IMR-90 (cell line): Measurements from ENCODE around the gene RFTN1. TPM values are rescaled to one million over a fixed set of nuclear protein-coding genes. Genes with fewer than 3 reads are reported as not detected.

Experiments
- ATAC-seq: fragments of 200-7000 bp; cut with Tn5 transposase; 2 replicates; pipeline ENCODE4 v1.9.1; 2020; ENCODE audit warnings: low read depth, mild to moderate bottlenecking, moderate library complexity
- BruUV-seq: library from RNA; stranded (reverse); fragments of 400-500 nt; replicated peaks from 2 replicates; lab custom pipeline; 2021; lab: Mats Ljungman, UMichigan
- CTCF ChIA-PET: fragments of 300-600 bp; formaldehyde crosslinking; extraction: SDS; loops from one replicate; lab custom pipeline; 2021; ENCODE audit warnings: antibody characterized with exemption; lab: Yijun Ruan, JAX
- POLR2A ChIA-PET: fragments of 300-600 bp; sonication (Branson Sonifier 250); formaldehyde crosslinking; loops from one replicate; lab custom pipeline; 2022; ENCODE audit warnings: antibody characterized with exemption; ENCODE audit not compliant: unreplicated experiment; lab: Charles Lee
- DNase-seq: peaks from one replicate; pipeline ENCODE4 v3.0.0; 2013
- H2AFZ ChIP-seq: replicated peaks from 2 replicates; pipeline ENCODE3; 2013; ENCODE audit warnings: low read length, mild to moderate bottlenecking; ENCODE audit not compliant: poor library complexity
- H2AK5ac ChIP-seq: 2 replicates; pipeline ENCODE4 v1.6.1; 2013; ENCODE audit warnings: low read depth, low read length, inconsistent platforms
- H2AK9ac ChIP-seq: replicated peaks from 2 replicates; pipeline ENCODE3; 2013; ENCODE audit warnings: mild to moderate bottlenecking, low read depth, low read length, moderate library complexity; ENCODE audit not compliant: poor library complexity
- H2BK120ac ChIP-seq: 2 replicates; pipeline ENCODE4 v1.6.1; 2013; ENCODE audit warnings: low read depth, low read length, inconsistent platforms
- H2BK15ac ChIP-seq: 3 replicates; pipeline ENCODE4 v1.6.1; 2013; ENCODE audit warnings: low read depth, low read length, inconsistent platforms
- H2BK20ac ChIP-seq: 2 replicates; pipeline ENCODE4 v1.6.1; 2013; ENCODE audit warnings: low read depth, mild to moderate bottlenecking, inconsistent platforms, low read length, moderate library complexity
- H2BK5ac ChIP-seq: 2 replicates; pipeline ENCODE4 v1.6.1; 2013; ENCODE audit warnings: mild to moderate bottlenecking, low read depth, low read length, inconsistent platforms; ENCODE audit not compliant: poor library complexity, severe bottlenecking
- H3K14ac ChIP-seq: replicated peaks from 2 replicates; pipeline ENCODE4 v1.6.1; 2013; ENCODE audit warnings: low read depth, low read length, inconsistent platforms
- H3K18ac ChIP-seq: 2 replicates; pipeline ENCODE4 v1.6.1; 2013; ENCODE audit warnings: low read depth, low read length, control low read depth
- H3K23ac ChIP-seq: 2 replicates; pipeline ENCODE4 v1.6.1; 2013; ENCODE audit warnings: low read depth, low read length, inconsistent platforms
- H3K27ac ChIP-seq: 2 replicates; pipeline ENCODE4 v1.5.1; 2013; ENCODE audit warnings: mild to moderate bottlenecking, control low read depth, low read length; ENCODE audit not compliant: insufficient read depth
- H3K27me3 ChIP-seq: 2 replicates; pipeline ENCODE4 v1.6.1; 2013; ENCODE audit warnings: low read length; ENCODE audit not compliant: control insufficient read depth, insufficient read depth
- H3K36me3 ChIP-seq: 2 replicates; pipeline ENCODE4 v1.6.1; 2013; ENCODE audit warnings: low read length, mixed read lengths; ENCODE audit not compliant: control insufficient read depth, insufficient read depth
- H3K4ac ChIP-seq: 2 replicates; pipeline ENCODE4 v1.6.1; 2013; ENCODE audit warnings: low read depth, low read length, inconsistent platforms
- H3K4me1 ChIP-seq: 2 replicates; pipeline ENCODE4 v1.6.1; 2013; ENCODE audit warnings: low read length, mixed read lengths; ENCODE audit not compliant: control insufficient read depth, insufficient read depth
- H3K4me2 ChIP-seq: 2 replicates; pipeline ENCODE4 v1.6.1; 2013; ENCODE audit warnings: low read depth, mild to moderate bottlenecking, control low read depth, low read length, moderate library complexity
- H3K4me3 ChIP-seq: 2 replicates; pipeline ENCODE4 v1.5.1; 2013; ENCODE audit warnings: low read depth, mild to moderate bottlenecking, control low read depth, low read length, moderate library complexity; ENCODE audit not compliant: insufficient read depth
- H3K56ac ChIP-seq: 2 replicates; pipeline ENCODE4 v1.6.1; 2013; ENCODE audit warnings: low read length, inconsistent platforms; ENCODE audit not compliant: insufficient read depth; ENCODE audit errors: extremely low read depth
- H3K79me1 ChIP-seq, 2 experiments: 2 replicates each; pipeline ENCODE4 v1.6.1; 2013; ENCODE audit warnings: low read length in 2 of 2, inconsistent platforms in 1 of 2, low read depth in 1 of 2
- H3K9ac ChIP-seq: 2 replicates; pipeline ENCODE4 v1.6.1; 2013; ENCODE audit warnings: low read depth, low read length, control low read depth
- H3K9me1 ChIP-seq: 2 replicates; pipeline ENCODE4 v1.6.1; 2013; ENCODE audit warnings: low read length, inconsistent platforms; ENCODE audit not compliant: insufficient read depth
- H3K9me3 ChIP-seq: 2 replicates; pipeline ENCODE4 v1.6.1; 2013; ENCODE audit warnings: low read length; ENCODE audit not compliant: control insufficient read depth, insufficient read depth
- H4K20me1 ChIP-seq: 2 replicates; pipeline ENCODE4 v1.6.1; 2013; ENCODE audit warnings: low read length, inconsistent platforms; ENCODE audit not compliant: insufficient read depth
- H4K5ac ChIP-seq: 2 replicates; pipeline ENCODE4 v1.6.1; 2013; ENCODE audit warnings: mild to moderate bottlenecking, low read depth, low read length, control low read depth
- H4K8ac ChIP-seq, 2 experiments: 2 replicates each; pipeline ENCODE4 v1.6.1; 2013; ENCODE audit warnings: low read depth in 2 of 2, low read length in 2 of 2, control low read depth in 1 of 2, inconsistent platforms in 1 of 2
- H4K91ac ChIP-seq: 2 replicates; pipeline ENCODE4 v1.6.1; 2013; ENCODE audit warnings: low read depth, low read length, inconsistent platforms; ENCODE audit not compliant: insufficient read depth
- BHLHE40 ChIP-seq: fragments of 150-350 bp; IDR thresholded peaks from 2 replicates; pipeline ENCODE4 v1.6.1; 2016; ENCODE audit warnings: mild to moderate bottlenecking, low read depth, low read length
- CHD1 ChIP-seq: IDR thresholded peaks from 2 replicates; pipeline ENCODE4 v1.6.1; 2012; ENCODE audit warnings: low read depth, low read length, improper control_type of control experiment
- FOS ChIP-seq: fragments of 150-350 bp; IDR thresholded peaks from 2 replicates; pipeline ENCODE4 v1.6.1; 2016; ENCODE audit warnings: low read depth, low read length
- MAFK ChIP-seq: IDR thresholded peaks from 2 replicates; pipeline ENCODE4 v1.6.1; 2012; ENCODE audit warnings: low read depth, low read length, improper control_type of control experiment
- MAZ ChIP-seq: IDR thresholded peaks from 2 replicates; pipeline ENCODE4 v1.6.1; 2012; ENCODE audit warnings: low read depth, mild to moderate bottlenecking, low read length, improper control_type of control experiment, moderate library complexity, borderline replicate concordance
- MXI1 ChIP-seq: IDR thresholded peaks from 2 replicates; pipeline ENCODE4 v1.6.1; 2012; ENCODE audit warnings: low read depth, mild to moderate bottlenecking, low read length, moderate library complexity, borderline replicate concordance
- RAD21 ChIP-seq: IDR thresholded peaks from 2 replicates; pipeline ENCODE4 v1.6.1; 2012; ENCODE audit warnings: low read length, improper control_type of control experiment
- RCOR1 ChIP-seq: IDR thresholded peaks from 2 replicates; pipeline ENCODE4 v1.6.1; 2012; ENCODE audit warnings: mild to moderate bottlenecking, low read length, improper control_type of control experiment; ENCODE audit not compliant: insufficient replicate concordance
- RFX5 ChIP-seq: IDR thresholded peaks from 2 replicates; pipeline ENCODE4 v1.8.0; 2012; ENCODE audit warnings: low read depth, mild to moderate bottlenecking, low read length, moderate library complexity
- WGBS, 2 experiments: methylation state at CpG; one replicate each; pipeline versions ENCODE4 v1.1.5 to v1.1.7; 2013; ENCODE audit warnings: missing lambda C conversion rate in 2 of 2; ENCODE audit not compliant: insufficient read length in 1 of 2; ENCODE audit errors: extremely low coverage in 2 of 2; 5-methylcytosine and 5-hydroxymethylcytosine counted together
- dilution Hi-C: fragments of 300-500 bp; cut with HindIII; formaldehyde crosslinking; loops from one replicate; pipeline ENCODE4 v1.14.3; 2018; ENCODE audit warnings: low sequenced_read_pairs; ENCODE audit not compliant: unreplicated experiment
- in situ Hi-C: fragments of 300-500 bp; cut with MboI; formaldehyde crosslinking; loops from 3 replicates; pipeline ENCODE4 v1.14.3; 2019; ENCODE audit warnings: low sequenced_read_pairs, inconsistent platforms, mixed read lengths
- intact Hi-C: fragments of 100-400 bp; cut with micrococcal nuclease; formaldehyde crosslinking; loops from 2 replicates; pipeline ENCODE4 v1.10.0; 2022
- polyA plus RNA-seq, 3 experiments: library from polyadenylated mRNA; depleted of rRNA; stranded (reverse); fragments of >200 nt; gene quantifications; 2 replicates each; pipeline ENCODE4 v1.2.3, GENCODE V29; 2012; ENCODE audit warnings: low replicate concordance in 1 of 3
- total RNA-seq: library from RNA; depleted of rRNA; stranded (reverse); fragments of >200 nt; gene quantifications from 2 replicates; pipeline ENCODE4 v1.2.3, GENCODE V29; 2012
- TF ChIP-seq, protein P1 (sequence below): fragments of 150-350 bp; IDR thresholded peaks from 2 replicates; pipeline ENCODE4 v1.6.1; 2016; ENCODE audit warnings: low read depth, mild to moderate bottlenecking, low read length, moderate library complexity, borderline replicate concordance
- TF ChIP-seq, protein P2 (sequence below): conservative IDR thresholded peaks from 2 replicates; pipeline ENCODE4 v1.5.1; 2012; ENCODE audit warnings: mild to moderate bottlenecking, low read depth, low read length, improper control_type of control experiment

The RFTN1 gene
- total and polyA plus RNA-seq, 2 of the 4 experiments (the other 2 are of a cell fraction), result 45.0 to 52.0 TPM

DNA sequence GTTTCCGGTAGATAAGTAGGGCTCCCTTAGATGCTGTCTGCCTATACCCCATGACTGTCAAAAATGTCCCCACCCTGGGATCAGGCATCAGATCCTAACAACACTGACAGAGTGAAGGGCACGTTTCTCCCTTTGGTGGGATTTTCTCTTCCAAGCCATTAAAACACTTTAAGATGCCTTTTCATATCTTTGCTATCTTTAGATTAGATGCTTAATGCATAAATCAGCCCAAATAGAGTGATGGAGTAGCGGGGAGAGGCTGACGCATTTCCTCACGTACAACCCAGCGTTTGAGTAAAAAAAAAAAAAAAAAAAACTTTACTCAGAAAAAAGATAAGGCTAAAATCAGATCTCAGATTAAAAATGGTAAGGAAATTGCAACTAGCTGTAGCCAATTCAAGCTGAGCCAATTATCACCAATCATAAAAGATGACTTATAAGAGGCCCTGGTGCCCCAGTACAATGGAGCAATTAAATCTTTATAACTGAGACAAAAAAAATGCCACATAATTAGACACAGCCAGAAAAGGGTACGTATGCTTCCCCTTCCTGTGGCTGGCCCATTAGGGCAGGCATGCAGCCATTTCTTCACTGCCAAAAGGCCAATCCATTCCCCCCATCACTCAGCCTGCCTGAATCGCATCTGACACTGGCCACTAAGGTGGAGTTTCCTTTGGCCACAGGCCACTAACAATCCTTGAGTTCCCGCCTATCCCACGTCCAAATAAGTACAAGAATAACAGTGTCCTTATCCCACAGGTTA is 45.0 kb downstream of the RFTN1 start (continued):
- no peak for TF ChIP-seq MAFK

DNA sequence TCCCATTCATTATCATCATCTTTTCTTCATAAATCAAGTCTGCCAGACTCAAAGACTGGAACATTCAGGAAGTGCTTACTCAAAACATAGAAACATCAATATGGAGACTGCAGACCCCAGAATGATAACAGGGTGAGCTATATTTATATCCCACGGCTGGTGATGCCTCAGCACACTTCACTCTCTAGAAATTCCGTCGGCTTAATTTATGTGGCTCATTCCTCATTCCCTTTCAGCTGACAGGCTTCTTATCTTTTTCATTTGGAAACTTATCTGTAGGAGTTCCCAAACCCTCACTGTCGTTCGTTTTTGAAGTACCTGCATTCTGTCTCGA is 45.5 kb downstream of the RFTN1 start:
- Histone ChIP-seq H3K4me1 (no peaks in the 10 kb centered on the region), H3K9me1 (peaks cover 16% of the 10 kb centered on the region), H3K4ac (no peak overlapping the region), H3K9ac (no peak overlapping the region), H4K5ac (peak overlapping the region; percentile 35; the same call in 1 of the 2 replicates), H2AK5ac (no peak overlapping the region), H3K27me3 (no peaks in the 10 kb centered on the region), H4K20me1 (peaks cover 21% of the 10 kb centered on the region), H2BK20ac (no peak overlapping the region), H3K18ac (no peak overlapping the region), H2AFZ (no peak overlapping the region), H3K27ac (no peak overlapping the region), H3K14ac (no peak overlapping the region), H2BK120ac (no peak overlapping the region), H2BK5ac (no peak overlapping the region), H2BK15ac (no peak overlapping the region), H3K36me3 (peaks cover 27% of the 10 kb centered on the region), H3K4me2 (no peak overlapping the region), H3K9me3 (peaks cover 4% of the 10 kb centered on the region), H3K56ac (no peak overlapping the region; the same call in 1 of the 2 replicates), H3K4me3 (no peak overlapping the region), H4K8ac (no peak overlapping the region), H3K79me1 (peaks cover 67 to 76% of the 10 kb centered on the region in 2 experiments), H3K23ac (peak overlapping the region; percentile 37; the same call in 1 of the 2 replicates), H2AK9ac (no peak overlapping the region), H4K91ac (no peak overlapping the region)
- dilution Hi-C loops (no loop called here), in situ Hi-C loops (no loop called here), intact Hi-C loops (no loop called here)
- ChIA-PET CTCF (no interaction called here), POLR2A (no interaction called here)
- BruUV-seq, result no TSS peak
- no peak for TF ChIP-seq BHLHE40
- no peak for TF ChIP-seq RFX5
- TF ChIP-seq, protein P1, sequence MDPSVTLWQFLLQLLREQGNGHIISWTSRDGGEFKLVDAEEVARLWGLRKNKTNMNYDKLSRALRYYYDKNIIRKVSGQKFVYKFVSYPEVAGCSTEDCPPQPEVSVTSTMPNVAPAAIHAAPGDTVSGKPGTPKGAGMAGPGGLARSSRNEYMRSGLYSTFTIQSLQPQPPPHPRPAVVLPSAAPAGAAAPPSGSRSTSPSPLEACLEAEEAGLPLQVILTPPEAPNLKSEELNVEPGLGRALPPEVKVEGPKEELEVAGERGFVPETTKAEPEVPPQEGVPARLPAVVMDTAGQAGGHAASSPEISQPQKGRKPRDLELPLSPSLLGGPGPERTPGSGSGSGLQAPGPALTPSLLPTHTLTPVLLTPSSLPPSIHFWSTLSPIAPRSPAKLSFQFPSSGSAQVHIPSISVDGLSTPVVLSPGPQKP, result no peak
- no peak for TF ChIP-seq MAZ
- TF ChIP-seq MXI1, result no peak
- no peak for TF ChIP-seq RCOR1
- TF ChIP-seq MAFK, result no peak
- no peak for TF ChIP-seq FOS
- TF ChIP-seq, protein P2, sequence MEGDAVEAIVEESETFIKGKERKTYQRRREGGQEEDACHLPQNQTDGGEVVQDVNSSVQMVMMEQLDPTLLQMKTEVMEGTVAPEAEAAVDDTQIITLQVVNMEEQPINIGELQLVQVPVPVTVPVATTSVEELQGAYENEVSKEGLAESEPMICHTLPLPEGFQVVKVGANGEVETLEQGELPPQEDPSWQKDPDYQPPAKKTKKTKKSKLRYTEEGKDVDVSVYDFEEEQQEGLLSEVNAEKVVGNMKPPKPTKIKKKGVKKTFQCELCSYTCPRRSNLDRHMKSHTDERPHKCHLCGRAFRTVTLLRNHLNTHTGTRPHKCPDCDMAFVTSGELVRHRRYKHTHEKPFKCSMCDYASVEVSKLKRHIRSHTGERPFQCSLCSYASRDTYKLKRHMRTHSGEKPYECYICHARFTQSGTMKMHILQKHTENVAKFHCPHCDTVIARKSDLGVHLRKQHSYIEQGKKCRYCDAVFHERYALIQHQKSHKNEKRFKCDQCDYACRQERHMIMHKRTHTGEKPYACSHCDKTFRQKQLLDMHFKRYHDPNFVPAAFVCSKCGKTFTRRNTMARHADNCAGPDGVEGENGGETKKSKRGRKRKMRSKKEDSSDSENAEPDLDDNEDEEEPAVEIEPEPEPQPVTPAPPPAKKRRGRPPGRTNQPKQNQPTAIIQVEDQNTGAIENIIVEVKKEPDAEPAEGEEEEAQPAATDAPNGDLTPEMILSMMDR, result no peak
- no peak for TF ChIP-seq CHD1
- TF ChIP-seq RAD21, result no peak
- DNase-seq, result no peak
- WGBS, 2 experiments, result 65% methylated on average over 3 of the region's 6 CpGs; no CpG with 5 or more reads in 1 of the 2 experiments
- ATAC-seq, result no peak
